ENCODE measurements around the gene DNAH11.
"Not testable (repeated sequence)": the region's sequence is repeated elsewhere in the genome, so short reads cannot be mapped to it uniquely, and the experiment has no call there.

The DNAH11 gene

GRCh38 chr7:21933293-21933692, 390.5 kb downstream of the DNAH11 start:
- DNase-seq (ENCODE audit: low spot score), result not testable (repeated sequence)

GRCh38 chr7:21934808-21935207, 392.0 kb downstream of the DNAH11 start:
- DNase-seq (ENCODE audit: low spot score), result no peak

- DNase-seq (ENCODE audit: low spot score), result no peak
These were observed 395.6 kb downstream of the DNAH11 start for GRCh38 chr7:21938463-21938862.

GRCh38 chr7:21939136-21939857, 396.5 kb downstream of the DNAH11 start:
- no peak for DNase-seq (ENCODE audit: low spot score)

DNA sequence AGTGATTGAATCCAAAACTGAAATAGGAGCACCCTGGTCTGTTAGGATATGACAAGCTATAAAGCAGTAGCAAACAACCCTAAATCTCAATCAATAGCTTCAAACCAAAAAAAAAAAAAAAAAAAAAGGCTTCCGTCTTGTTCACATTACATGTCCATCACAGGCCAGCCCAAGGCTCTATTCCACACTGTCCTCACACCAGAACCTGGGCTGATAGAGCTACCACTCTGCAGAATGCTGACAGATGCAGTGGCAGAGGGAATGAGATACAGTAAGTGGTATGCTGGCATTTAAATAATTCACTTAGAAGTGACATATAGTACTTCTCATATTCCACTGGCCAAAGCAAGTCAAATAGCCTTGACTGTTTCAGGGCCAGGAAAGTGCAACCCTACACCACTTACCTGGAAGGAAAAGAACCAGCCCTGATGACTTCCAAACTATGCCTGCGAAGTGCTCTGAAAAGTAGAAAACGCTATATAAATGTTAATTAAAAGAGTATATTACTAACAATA, 397.1 kb downstream of the DNAH11 start:
- DNase-seq (ENCODE audit: low spot score), result no peak

- peak; percentile 41 for DNase-seq (ENCODE audit: low spot score)
These were observed 398.8 kb downstream of the DNAH11 start for GRCh38 chr7:21941611-21942141.

GRCh38 chr7:21942955-21943354, 400.1 kb downstream of the DNAH11 start:
- no peak for DNase-seq (ENCODE audit: low spot score)

DNA sequence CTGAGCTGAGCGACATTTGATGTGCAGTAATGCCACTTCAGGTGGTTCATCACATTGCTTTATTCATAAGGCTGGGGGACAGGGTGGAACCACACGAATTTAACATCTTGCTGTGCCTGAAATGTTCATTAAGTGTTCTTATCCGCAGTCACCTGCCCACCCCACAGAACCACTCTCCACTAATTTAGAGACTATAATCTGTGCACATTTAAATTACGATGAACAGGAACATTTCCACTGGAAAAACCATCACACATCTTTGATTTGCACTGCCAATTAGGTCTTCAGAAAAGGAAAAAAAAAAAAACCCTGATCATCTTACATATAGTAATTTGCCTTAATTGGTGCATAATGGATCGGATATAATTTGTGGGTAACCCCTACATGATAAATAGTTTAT, 400.6 kb downstream of the DNAH11 start:
- no peak for DNase-seq (ENCODE audit: low spot score)

DNA sequence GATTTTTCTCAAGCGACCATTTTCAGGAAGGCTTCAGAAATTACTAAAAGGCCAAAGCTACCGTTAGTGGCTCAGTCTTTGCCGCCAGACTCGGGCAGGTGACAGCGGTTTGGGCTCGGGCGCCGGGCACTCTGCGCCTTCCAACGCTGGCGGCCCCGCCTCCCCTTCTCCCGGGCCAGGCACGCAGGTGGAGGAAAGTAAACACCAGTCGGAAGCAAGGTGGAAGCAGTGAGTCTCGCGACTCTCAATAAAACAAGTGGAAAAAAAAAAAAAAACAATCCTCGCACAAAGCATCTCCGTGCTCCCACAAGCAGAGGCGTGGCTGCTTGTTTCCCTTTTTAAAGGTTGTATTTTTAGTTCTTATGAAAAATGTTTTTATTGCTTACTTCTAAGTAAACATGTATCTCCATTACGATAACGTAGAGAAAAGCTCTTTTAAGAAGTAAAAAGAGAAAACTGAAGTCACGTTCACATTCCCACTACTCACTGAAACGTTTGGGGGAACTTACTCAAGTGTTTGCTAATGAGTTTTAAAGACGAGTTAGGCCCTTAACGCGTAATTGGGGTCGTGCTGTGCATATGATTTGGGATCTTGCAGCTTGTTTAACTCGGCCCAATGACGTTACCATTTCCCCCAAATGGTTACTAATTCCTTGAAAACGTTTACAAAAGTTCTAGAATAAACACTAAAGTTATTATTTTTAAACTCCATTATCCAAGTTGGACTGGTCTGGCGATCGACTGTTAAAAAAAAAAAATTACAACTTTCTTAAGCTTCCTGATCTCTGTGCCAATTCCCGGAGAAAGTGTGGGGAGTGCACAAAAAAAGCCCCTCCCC, 402.0 kb downstream of the DNAH11 start:
- no peak for DNase-seq (ENCODE audit: low spot score)

GRCh38 chr7:21945454-21946221, 402.8 kb downstream of the DNAH11 start, which contains the start of gene CDCA7L:
CDCA7L (minus strand) TSS chr7:21945899; CDS start chr7:21945804, 95 bp downstream.
- DNase-seq (ENCODE audit: low spot score), result peak; percentile 93

DNA sequence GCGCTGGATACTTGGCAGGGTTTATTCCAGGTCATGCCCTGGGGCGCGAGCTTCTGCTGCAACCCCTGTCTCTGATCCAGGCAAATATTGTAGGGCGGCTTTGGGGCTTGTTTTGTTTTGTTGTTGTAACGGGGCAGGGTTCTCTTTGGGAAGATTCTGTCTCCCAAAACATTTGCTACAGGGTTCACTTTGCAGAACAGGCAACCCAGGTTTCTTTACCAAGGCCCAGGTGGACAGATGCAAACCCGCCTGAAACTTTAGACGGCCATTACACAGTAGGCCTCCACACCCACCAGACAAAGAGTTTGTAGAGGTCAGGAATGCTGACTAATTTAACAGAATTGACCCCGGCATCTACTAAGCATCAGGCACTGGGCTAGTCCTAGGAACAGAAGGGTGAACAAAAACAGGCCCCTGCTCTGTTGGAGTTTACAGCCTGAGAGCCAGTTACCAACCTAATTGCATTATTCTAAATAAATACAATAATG, 403.4 kb downstream of the DNAH11 start:
- DNase-seq (ENCODE audit: low spot score), result no peak

GRCh38 chr7:21947056-21947455, 404.2 kb downstream of the DNAH11 start:
- no peak for DNase-seq (ENCODE audit: low spot score)

DNA sequence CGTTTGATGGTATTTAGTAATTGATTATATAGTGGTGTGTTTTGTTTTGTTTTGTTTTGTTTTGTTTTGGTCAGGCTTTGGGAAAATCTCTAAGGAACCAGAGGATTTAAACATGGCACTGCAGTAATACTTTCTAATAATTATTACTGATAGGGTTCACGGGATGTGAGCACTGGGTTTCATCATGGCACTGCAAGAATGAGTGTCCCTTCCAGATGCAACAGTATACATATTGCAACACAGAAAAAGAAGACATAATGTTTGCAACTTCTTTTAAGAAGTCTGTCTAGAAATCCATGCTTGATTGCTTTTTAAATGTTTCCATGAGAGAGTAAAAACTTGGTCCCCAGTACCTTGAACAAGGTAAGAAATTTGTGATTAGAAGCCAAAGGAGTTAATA, 405.1 kb downstream of the DNAH11 start:
- DNase-seq (ENCODE audit: low spot score), result no peak

DNA sequence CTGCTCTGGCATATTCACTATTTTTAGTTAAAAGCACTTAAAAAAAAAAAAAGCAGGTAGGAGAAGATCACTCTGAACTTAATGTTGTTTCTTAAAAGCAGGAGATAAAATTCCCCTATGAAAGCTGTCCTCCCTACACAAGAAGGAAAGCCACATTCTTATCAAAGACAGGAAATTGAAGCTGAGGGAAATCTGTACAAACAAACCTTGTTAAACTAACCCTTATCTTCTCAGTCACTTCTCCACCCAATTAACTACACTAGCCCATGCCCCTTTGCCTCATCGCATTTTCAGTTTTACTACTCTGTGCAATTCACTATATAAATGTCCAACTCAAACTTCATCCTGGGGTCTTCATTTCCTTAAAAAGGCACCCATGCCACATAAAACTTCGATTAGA, 405.5 kb downstream of the DNAH11 start:
- DNase-seq (ENCODE audit: low spot score), result no peak

DNA sequence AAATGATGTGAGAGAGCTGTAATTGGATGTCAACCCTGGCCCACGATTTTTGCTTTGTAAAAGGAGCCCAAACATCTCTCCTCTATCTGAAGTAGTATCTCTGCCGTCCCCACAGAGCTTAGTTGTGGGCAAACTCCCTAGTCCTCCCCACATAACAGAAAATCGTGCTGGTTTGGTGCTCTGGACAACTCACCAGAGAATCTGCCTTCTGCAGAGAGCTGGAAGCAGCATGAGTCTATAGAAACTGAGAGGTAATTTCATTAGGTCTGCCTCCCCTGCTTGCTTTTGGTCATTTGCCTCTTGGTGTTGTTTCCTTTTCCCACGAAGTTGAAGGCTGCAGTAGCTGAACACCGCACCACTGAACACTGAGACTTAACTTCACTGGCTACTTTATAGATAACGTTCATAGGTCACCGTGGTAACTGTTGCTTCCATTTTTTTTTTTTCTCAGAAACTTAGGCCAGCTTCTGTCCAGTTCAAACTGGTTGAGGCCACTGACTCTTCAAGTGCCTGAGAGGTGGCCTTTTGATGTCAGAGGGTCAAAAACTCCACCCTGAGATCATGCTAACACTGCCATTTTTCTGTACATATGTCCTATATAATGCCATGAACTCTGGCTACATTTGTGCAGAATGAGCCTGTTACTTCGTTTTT, 406.2 kb downstream of the DNAH11 start:
- DNase-seq (ENCODE audit: low spot score), result no peak

All from AG08396 (cell line).